ENCODE results near the gene DDN.

- no peak for TF ChIP-seq ZNF274 (IDR thresholded peaks at IDR 0.05; ENCODE audit: low read depth, low read length)
- no peak for TF ChIP-seq SUZ12 (IDR thresholded peaks at IDR 0.05; ENCODE audit: extremely low read depth, insufficient read depth, insufficient read length)
Observed at GRCh38 chr12:48993787-48994186, 5.4 kb downstream of the DDN start.

Measured in NT2/D1 (cell line).